CD4-positive, alpha-beta T cell treated with Interleukin-17A for 1 hour (primary cell): ENCODE data around the gene MCM10.
A peak's percentile ranks its signal among the peaks of the same experiment; 100 is the strongest.
"Not testable (repeated sequence)": the region's sequence is repeated elsewhere in the genome, so short reads cannot be mapped to it uniquely, and the experiment has no call there.

Source experiments
- DNase-seq: peaks from one replicate; pipeline ENCODE4 v3.0.0-alpha.2; 2020

MCM10 gene

DNA sequence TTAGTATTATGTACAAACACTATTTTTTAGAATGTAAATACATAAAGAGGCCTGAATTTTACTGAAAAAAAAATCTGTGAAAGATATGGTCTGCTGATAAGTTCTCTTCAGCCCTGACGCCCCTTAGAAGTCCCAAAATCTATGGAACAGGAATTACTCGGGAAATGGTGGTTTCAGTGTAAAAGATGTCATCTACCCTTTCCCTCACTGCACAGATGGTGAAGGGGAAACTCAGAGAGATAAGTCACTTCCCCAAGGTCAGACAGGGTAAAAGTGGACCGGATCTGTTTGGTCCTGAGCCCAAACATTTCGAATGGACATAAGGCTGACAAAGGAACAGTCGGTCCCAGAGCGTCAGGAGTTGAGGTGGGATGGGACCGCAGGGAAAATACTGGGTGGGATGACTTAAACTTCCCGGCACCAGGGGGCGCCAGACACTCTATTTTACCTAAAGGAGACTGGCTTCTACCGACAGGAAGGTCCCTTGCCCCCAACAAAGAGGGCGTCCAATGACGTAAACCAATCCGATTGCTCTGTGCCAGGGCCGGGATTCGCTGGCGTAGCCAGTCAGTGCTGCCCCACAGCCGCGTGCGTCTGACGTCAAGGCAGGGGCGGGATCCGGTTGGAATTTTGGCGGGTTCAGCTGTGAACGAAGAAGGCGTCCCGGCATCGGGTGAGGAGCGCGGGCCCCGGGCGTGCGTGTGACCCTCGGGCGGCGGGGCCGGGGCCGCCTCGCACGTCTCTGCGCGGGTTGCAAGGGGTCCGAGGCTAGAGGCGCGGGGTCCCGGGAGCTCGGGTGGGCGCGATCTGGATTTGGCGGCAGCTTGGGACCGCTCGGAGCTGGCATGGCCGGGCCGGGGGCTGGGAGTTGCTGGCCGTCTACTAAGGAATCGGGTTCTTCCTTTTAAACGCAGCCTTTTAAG, at the start of gene MCM10:
Gene MCM10, plus strand, starts transcription at position 625 of the 923 bp plus-strand sequence. CDS start 2,645 bp downstream, outside the sequence.
- DNase-seq: peak; percentile 98

DNA sequence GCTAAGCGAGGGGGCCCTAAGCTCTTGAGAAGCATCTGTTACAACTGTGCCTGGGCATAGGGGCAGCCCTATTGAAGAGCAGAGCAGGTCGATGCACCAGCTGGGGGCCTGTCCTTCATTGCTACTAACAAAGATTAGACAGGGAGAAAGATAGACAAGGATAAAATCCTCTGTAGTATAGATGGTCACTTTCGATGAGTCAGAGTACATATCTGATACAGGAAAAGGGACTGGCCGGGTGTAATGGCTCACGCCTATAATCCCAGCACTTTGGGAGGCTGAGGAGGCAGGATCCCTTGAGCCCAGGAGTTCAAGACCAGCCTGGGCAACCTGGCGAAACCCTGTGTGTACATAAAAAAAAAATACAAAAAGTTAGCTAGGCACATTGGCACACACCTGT, 47.8 kb upstream of the MCM10 start:
- no peak for DNase-seq

DNA sequence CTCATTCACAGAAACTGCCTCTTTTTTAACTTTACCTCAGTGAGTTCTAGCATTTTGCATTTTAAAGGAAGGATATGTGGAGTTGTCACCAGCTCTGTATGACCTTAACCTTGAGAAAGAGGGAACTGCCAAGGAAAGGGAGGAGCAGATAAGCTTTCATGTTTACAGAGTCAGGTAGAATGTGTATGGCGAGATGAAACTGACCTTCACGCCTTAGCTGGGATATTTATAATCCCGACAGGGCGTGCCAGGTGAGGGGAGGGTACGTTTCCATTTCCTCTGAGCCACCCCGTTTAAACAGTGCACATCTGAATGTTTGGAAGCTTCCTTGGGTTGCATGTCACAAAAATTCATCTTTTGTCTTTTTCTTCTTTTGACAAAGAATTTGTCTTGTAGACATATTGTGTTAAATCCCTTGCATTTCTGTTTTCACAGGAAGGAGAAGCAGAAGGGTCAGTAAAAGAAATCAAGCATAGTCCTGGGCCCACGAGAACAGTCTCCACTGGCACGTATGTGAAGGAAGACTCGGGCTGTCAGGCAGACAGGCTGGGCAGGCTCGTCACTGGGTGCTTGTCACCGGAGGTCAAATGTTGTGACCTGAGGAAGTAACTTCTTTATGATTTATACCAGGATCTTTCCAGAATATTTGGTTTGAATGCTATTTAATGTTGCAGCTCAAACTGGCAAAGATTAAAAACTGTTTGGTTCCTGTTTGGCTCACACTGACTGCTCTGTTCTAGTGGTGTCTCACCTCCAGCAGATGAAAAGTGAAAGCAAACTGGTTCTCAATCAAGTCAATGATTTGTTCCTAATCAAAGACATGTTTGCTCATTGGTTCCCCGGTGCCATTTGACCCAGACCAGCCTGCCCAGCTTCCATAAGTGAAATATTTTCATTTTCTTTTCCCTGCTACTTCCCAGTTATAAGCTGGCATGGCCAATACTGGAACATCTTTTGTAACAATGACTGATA, 45.2 kb upstream of the MCM10 start:
- peak; percentile 65 for DNase-seq

DNA sequence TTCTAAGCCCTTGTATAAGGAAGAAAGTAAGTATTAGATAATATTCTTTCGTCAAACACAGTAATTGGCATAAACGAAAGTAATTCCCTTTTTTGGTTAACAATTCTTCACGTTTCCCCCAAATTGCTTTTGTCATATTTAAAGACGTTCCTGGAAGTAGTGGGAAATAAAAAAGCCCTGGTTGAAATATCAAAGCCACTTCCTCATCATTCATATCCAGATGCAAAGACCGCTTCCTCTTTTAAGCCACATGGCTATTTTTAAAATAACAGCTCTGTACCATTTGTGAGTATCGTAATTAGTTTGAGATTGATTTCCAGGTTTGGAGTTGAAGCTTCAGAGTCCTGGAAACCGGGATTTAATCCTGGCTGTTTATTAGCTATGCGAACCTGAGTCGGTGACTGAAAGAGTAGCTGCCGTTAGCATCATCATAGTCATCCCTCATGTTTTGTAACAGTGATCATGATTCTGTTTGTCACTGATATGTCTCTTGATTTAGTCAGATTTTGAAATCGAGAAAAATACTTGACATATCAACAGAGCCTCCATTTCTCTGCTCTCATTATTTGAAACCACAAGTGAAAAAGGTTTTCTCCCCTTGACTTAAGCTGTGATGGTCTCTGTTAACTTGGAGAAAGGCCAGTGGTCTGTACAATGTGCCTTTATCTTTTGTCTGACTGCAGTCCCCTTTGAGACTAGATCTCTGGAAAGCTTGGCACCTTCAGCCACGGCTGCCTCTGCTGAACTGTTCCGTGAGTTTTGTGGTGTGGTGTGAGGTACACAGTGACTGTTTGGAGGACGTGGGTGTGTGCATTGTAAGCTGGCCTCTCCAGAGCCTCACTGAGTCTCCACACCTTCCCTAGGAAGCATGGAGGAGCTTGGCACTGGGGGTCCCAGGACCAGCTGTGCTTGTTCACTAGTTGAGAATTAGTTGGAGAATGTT, 43.2 kb upstream of the MCM10 start:
- DNase-seq: no peak

DNA sequence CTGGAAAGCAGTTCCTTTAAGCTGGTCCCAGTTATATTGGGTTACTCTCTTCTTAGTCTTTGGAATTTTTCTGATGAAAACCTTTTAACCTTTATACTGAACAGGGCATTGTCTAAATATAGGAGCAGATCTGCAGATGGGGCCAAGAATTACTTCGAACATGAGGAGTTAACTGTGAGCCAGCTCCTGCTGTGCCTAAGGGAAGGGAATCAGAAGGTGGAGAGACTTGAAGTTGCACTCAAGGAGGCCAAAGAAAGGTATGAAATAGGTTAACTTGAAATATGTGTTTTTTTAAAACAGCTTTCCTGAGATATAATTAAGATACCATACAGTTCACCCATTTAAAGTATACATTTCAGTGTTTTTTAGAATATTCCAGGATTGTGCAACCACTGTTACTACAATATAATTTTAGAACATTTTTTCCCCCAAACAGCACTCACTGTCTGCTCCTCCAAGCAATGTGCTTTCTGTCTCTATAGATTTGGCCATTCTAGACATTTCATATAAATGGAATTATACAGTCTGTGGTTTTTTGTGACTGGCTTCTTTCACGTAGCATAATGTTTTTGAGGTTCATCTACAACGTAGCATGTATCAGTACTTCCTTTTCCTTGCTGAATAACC, 42.5 kb upstream of the MCM10 start:
- no peak for DNase-seq

DNA sequence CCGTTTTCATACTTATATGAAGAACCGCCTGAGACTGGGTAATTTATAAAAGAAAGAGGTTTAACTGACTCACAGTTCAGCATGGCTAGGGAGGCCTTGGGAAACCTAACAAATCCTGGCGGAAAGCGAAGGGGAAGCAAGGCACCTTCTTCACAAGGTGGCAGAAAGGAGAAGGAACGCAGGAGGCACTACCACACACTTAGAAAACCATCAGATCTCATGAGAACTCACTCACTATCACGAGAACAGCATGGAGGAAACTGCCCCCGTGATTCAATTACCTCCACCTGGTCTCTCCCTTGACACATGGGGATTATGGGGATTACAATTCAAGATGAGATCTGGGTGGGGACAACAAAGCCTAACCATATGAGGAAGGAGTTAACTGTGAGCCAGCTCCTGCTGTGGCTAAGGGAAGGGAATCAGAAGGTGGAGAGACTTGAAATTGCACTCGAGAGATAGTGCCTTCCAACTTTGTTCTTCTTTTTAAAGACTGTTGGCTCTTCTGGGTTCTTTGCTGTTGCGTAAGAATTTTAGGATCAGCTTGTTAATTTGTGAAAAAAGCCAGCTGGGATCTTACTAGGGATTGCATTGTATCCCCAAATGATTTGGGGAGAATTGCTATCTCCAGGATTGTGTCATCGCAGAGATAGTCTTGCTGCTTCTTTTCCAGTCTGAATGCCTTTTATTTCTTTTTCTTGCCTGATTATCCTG, 40.4 kb upstream of the MCM10 start:
- no peak for DNase-seq

DNA sequence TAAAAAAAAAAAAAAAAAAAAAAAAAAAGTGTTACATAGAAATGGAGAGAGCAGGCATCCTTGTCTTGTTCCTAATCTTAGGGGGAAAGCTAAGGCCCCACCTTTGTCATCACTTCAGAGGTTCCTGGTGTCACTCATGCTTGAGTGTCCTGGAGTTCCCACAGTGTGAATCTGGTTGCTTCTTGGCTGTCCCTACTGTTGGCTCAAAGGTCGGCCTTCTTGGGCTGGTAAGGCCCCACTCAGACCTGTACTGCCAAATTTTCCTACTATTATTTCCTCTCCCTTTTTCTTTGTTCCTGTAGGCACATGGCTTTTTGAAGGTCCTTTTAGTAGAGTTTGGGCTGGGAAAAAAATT, 39.9 kb upstream of the MCM10 start:
- DNase-seq: no peak

DNA sequence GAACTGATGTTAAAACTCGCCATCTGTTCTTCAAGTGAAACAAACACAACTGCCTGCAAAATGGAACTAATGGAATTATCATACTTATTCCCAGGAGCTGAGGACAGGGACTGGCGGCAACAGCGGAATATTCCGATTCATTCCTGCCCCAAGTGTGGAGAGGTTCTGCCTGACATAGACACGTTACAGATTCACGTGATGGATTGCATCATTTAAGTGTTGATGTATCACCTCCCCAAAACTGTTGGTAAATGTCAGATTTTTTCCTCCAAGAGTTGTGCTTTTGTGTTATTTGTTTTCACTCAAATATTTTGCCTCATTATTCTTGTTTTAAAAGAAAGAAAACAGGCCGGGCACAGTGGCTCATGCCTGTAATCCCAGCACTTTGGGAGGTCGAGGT, 24.7 kb upstream of the MCM10 start:
- DNase-seq: no peak

DNA sequence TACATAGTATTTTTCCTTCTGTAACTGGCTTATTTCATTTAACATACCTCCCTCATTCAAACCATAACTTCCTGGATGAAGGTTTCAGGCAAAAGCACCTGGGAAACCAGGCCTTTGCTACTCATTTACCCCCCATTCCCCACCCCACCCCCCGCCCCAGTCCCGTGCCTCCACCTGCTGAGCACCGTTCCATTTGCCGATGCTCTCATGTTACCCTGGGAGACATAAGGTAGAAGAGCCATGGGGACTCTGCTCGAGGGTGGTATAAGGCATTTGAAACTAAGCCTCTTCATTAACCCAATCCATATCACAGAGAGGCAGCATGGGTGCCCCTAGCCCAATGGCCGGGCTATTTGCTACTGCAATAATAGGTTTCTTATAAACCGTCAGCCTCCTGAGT, 22.2 kb upstream of the MCM10 start:
- DNase-seq: no peak

DNA sequence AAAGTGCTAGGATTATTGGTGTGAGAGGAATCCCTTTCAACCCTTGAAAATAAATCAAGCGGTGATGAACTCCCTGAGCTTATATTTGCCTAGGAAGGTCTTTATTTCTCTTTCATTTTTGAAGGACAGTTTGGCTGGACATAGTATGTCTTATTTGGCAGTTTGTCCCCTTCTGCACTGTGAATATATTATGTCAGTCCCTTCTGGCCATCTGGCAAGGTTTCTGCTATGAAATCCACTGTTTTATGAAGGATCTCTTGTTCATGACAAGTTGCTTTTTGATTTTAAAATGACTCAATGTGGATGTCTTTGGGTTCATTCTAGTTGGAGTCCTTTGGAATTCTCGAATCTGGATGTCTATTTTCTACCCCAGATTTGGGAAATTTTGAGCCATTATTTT, 21.7 kb upstream of the MCM10 start:
- no peak for DNase-seq

DNA sequence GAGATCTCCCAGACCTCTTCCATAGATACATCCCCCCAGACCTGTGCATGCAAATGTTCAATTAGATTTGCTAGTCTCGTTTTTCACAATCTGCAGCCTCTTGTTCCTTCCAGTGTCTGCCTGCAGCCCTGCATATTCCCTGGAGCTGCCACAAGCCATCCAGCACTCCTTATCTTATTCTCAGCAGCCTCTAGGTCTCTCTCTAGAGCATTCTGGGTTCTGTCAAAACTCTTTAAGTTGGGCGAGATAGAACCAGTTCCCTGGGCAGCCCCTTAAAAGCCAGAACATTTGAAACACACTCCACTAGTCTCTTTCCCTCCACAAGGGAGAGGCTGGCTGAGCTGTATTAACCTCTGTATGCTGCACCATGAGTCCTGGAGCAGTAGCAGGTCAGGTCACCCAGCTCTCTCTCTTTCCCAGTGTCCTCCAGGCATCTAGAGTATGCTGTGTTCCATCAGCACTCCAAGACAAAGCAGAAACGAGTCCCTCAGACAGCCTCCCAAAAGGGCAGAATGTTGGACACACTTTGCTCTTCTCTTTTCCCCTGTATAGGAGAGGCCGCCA, 20.6 kb upstream of the MCM10 start:
- no peak for DNase-seq

DNA sequence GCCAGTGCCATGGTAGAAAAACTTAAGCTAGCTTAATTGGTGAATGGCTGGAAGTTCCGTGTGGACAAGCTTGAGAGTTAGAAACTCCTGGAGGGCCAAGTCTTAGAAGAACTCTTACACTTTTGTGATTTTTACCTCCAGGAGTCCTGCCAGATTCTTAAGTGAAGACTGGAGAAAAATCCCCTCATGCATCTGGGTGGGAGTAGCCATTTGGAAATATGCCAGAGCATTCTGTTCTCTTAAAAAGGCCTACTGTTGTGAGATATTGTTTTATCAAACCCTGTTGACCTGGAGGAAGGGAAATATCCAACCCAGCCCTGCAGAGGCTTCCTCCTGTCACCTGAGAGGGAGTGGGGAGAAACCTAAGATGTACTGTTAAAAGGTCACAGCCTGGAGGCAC, 17.6 kb upstream of the MCM10 start:
- no peak for DNase-seq

DNA sequence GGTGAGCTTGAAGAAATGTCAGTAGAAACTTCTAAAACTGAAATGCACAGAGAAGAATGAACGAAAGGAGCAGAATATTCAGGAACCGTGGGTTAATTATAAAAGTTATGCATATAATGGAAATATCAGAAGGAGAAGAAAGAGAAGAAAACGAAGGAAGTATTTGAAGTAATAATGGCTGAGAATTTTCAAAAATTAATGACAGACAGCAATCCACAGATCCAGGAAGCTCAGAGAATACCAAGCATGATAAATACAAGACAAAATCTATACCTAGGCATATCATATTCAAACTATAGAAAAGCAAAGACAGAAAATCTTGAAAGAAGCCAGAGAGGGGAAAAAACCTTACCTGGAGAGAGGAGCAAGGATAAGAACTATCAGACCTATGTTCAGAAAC, 16.5 kb upstream of the MCM10 start:
- DNase-seq: no peak

DNA sequence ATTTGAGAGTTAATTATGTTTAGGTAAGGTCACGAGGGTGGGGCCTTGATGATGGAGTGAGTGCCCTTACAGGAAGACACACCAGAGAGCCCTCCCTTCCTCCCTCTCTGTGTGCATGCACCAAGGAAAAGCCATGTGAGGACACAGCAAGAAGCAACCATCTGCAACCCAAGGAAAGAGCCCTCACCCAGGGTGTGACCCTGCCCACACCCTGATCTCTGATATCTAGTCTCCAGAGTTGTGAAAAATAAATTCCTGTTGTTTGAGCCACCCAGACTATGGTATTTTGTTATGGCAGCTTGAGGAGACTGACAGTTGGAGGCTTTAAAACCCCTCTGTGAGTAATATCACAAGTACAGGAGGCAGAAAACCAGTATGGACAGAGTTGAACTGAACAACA, 15.0 kb upstream of the MCM10 start:
- no peak for DNase-seq

DNA sequence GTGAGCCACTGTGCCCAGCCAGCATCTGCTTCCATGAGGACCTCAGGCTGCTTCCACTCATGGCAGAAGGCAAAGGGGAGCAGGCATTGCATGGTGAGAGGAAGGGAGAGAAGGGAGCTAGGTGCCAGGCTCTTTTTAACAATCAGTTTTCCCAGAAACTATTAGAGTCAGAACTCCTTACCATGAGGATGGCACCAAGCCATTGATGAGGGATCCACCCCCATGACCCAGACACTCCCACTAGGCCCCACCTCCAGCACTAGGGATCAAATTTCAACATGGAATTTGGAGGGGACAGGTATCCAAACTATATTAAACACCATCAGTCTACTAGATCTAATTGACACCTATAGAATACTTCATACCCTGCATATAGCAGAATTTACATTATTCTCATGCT, 14.2 kb upstream of the MCM10 start:
- no peak for DNase-seq

DNA sequence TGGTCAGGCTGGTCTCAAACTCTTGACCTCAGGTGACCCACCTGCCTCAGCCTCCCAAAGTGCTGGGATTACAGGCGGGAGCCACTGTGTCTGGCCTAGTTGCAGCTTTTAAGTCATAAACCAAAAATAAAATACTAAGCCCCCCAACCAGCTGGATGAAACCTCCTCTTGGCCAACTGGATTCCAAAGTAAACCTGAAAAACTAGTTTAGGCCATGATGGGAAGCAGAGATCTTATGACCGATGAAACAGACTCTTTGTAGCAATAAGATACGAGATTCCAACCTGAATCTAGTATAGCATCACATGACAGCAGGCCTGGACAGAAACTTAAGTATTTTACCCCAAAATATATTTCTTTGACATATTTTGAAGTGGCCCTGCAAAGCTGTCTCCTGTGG, 9.1 kb upstream of the MCM10 start:
- no peak for DNase-seq

DNA sequence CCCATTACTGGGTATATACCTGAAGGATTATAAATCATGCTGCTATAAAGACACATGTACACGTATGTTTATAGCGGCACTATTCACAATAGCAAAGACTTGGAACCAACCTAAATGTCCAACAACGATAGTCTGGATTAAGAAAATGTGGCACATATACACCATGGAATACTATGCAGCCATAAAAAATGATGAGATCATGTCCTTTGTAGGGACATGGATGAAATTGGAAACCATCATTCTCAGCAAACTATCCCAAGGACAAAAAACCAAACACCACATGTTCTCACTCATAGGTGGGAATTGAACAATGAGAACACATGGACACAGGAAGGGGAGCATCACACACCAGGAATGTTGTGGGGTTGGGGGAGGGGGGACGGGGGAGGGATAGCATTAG, 5.5 kb upstream of the MCM10 start:
- DNase-seq: not testable (repeated sequence)

DNA sequence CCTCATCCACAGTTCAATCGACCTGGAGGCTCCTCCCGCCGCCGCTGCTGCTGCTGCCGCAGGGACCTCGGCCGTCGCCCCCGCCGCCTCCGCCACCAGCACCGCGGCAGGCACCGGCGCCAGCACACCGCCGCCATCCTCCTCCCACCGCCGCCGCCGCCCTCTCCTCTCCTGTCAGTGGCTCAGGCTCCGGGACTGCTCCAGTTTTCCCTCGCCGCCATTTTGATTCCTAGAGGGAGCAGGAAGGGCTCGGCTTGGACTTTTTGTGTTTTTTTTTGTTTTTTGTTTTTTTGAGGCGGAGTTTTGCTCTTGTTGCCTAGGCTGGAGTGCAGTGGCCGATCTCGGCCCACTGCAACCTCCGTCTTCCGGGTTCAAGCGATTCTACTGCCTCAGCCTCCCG, 3.0 kb upstream of the MCM10 start:
- peak; percentile 23 for DNase-seq

DNA sequence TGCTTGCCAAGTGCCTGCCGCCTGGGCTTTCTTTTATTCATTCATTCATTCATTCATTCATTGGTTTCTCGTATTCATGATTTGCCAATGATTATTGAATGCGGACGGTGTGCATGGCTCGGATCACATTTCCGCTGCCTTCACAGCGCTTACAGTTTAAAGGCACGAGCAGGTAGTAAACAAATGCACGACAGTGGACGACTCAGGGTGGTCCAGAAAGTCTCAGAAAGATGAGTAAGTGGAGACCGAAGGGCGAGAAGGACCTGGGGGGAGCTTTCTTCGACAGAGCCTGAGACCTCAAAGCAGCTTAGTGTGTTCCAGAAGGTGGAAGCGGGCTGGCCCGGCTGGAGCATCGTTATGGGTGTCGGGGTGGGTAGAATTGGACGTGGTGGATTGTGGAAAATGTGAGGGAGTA, 506 bp downstream of the MCM10 start:
- DNase-seq: no peak

DNA sequence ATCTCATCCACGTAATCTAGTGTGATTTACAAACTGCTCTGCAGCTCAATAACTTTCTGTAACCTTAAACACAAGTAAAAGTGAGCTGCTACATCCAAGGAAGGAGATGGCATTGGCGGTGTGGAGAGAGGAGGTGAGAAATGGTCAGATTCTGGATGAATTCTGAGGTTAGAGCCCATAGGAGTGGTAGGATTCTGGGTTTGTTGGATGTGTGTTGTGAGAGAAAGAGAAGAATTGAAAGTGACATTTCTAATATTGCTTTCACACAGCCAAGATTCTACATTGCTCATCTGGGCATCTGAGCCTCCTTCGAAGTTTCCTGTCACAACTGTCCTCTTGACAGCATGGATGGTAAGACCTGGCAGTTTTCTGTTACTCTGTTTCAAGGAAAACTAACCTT, 2.5 kb downstream of the MCM10 start:
- DNase-seq: no peak

DNA sequence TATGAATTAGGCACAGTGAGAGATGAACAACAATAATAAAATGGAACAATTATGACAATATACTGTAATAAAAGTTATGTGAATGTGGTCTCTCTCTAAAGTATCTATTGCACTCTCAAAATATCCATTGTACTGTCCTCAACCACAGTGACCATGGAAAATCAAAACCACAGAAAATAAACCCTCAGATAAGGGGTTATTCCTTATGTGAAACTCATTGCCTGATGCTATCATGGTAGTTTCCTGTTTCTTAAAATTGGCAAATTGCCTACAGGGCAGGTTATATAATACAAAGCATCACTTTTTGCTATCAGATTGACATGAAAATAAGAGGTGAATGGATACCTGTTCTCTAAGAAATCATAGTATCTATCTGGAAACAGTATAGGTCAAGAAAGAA, 3.8 kb downstream of the MCM10 start:
- peak; percentile 32 for DNase-seq
